GM18861 (cell line): ENCODE measurements around the gene SLC1A4.

Experiments used
- ATAC-seq: cut with Tn5 transposase; IDR thresholded peaks from one replicate; pipeline ENCODE4 v1.9.1; 2021; ENCODE audit not compliant: unreplicated experiment

SLC1A4 gene

GRCh38 chr2:65049010-65049639 is 59.9 kb downstream of the SLC1A4 start:
- ATAC-seq: no peak

GRCh38 chr2:65050931-65051330 is 61.7 kb downstream of the SLC1A4 start:
- ATAC-seq: no peak

GRCh38 chr2:65053199-65053598 is 64.0 kb downstream of the SLC1A4 start:
- peak; percentile 62 for ATAC-seq

- no peak for ATAC-seq
These were observed 65.7 kb downstream of the SLC1A4 start for GRCh38 chr2:65054749-65055421.

- ATAC-seq: peak; percentile 13
These were observed 66.4 kb downstream of the SLC1A4 start for GRCh38 chr2:65055422-65056214.

- peak; percentile 63 for ATAC-seq
These were observed 67.2 kb downstream of the SLC1A4 start, which contains the start of gene CEP68 for GRCh38 chr2:65056215-65057053. CEP68 (plus strand) TSS chr2:65056416; CDS start chr2:65069445, 13,029 bp downstream.

- no peak for ATAC-seq
These were observed 67.8 kb downstream of the SLC1A4 start for GRCh38 chr2:65057054-65057375.

- ATAC-seq: peak; percentile 22
These were observed 68.3 kb downstream of the SLC1A4 start for GRCh38 chr2:65057391-65058052.

GRCh38 chr2:65059071-65059470 is 69.9 kb downstream of the SLC1A4 start:
- no peak for ATAC-seq

- ATAC-seq: no peak
These were observed 72.1 kb downstream of the SLC1A4 start for GRCh38 chr2:65061146-65061909.

- no peak for ATAC-seq
These were observed 72.7 kb downstream of the SLC1A4 start for GRCh38 chr2:65061910-65062339.

- no peak for ATAC-seq
These were observed 73.9 kb downstream of the SLC1A4 start for GRCh38 chr2:65062843-65063825.

GRCh38 chr2:65064728-65065552 is 75.7 kb downstream of the SLC1A4 start:
- peak; percentile 69 for ATAC-seq

- ATAC-seq: no peak
These were observed 78.8 kb downstream of the SLC1A4 start for GRCh38 chr2:65067806-65068553.

GRCh38 chr2:65069439-65069824 is 80.2 kb downstream of the SLC1A4 start:
- ATAC-seq: no peak

- ATAC-seq: no peak
These were observed 81.1 kb downstream of the SLC1A4 start for GRCh38 chr2:65070172-65070830.
